Gastrocnemius medialis (tissue), 4 donors: ENCODE measurements around the gene CHIC2.

Source experiments
- POLR2A ChIP-seq, 2 donors: fragments of 450-650 bp; IDR thresholded peaks; one replicate each; pipeline ENCODE4 v1.6.1; 2017; ENCODE audit warnings: antibody characterized with exemption in 2 of 2, mild to moderate bottlenecking in 2 of 2, moderate library complexity in 2 of 2
- TF ChIP-seq, protein P1 (sequence below), 5 experiments: fragments of 450-650 bp in 3 of 5; fragments of 200-600 bp in 2 of 5; sonication (generic) in 2 of 5; IDR thresholded peaks in 4 of 5; conservative IDR thresholded peaks in 1 of 5; 1 replicate in 4 of 5; 2 replicates in 1 of 5; pipeline ENCODE4 v1.5.1; 2016 to 2019; ENCODE audit warnings: antibody characterized with exemption in 5 of 5, mild to moderate bottlenecking in 3 of 5, moderate library complexity in 3 of 5

DNA sequence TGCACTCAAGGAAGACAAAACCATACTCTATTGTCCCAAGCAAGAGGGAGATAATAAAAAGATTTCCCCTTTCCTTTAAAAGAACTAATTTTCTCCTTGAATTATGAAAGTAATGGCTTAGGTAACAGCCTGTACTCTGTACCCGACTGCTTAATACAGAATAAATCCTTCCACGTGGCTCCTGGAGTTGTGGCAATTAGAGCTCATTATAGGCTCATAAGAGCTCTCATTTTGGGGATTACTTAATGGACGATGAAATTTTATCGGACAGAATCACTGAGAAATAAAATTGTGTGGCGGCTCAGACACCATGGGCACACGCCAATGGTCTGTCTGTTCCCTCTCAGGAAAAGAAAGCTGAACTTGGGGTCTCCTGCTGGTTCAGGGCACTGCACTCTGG is 32.7 kb upstream of the CHIC2 start:
- no peak for TF ChIP-seq POLR2A (IDR thresholded peaks at IDR 0.05)
- TF ChIP-seq, protein P1, sequence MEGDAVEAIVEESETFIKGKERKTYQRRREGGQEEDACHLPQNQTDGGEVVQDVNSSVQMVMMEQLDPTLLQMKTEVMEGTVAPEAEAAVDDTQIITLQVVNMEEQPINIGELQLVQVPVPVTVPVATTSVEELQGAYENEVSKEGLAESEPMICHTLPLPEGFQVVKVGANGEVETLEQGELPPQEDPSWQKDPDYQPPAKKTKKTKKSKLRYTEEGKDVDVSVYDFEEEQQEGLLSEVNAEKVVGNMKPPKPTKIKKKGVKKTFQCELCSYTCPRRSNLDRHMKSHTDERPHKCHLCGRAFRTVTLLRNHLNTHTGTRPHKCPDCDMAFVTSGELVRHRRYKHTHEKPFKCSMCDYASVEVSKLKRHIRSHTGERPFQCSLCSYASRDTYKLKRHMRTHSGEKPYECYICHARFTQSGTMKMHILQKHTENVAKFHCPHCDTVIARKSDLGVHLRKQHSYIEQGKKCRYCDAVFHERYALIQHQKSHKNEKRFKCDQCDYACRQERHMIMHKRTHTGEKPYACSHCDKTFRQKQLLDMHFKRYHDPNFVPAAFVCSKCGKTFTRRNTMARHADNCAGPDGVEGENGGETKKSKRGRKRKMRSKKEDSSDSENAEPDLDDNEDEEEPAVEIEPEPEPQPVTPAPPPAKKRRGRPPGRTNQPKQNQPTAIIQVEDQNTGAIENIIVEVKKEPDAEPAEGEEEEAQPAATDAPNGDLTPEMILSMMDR (IDR thresholded peaks at IDR 0.05 in 4 of 5, conservative IDR thresholded peaks at IDR 0.05 in 1 of 5) = no peak
